Liver (tissue), 3 donors: ENCODE results near the gene RPGRIP1L.

Experiments
- CTCF ChIP-seq: fragments of 150-350 bp; IDR thresholded peaks from 2 replicates; pipeline ENCODE4 v1.5.1; 2017; ENCODE audit warnings: improper control_type of control experiment, low read depth, low read length; ENCODE audit not compliant: missing input control
- EGR1 ChIP-seq, 2 donors: IDR thresholded peaks; 2 replicates each; pipeline ENCODE4 v1.6.1; 2016 to 2018; ENCODE audit warnings: antibody characterized with exemption in 2 of 2, low read depth in 2 of 2
- GABPA ChIP-seq, 2 donors: IDR thresholded peaks in 1 of 2; conservative IDR thresholded peaks in 1 of 2; 2 replicates each; pipeline ENCODE4 v1.6.1; 2016; ENCODE audit warnings: antibody characterized with exemption in 2 of 2, mild to moderate bottlenecking in 1 of 2, moderate library complexity in 1 of 2
- HNF4G ChIP-seq: IDR thresholded peaks from 2 replicates; pipeline ENCODE4 v1.6.1; 2016; ENCODE audit warnings: antibody characterized with exemption
- JUND ChIP-seq, 2 donors: IDR thresholded peaks; 2 replicates each; pipeline ENCODE4 v1.6.1; 2016; ENCODE audit warnings: antibody characterized with exemption in 2 of 2
- MAX ChIP-seq: IDR thresholded peaks from 2 replicates; pipeline ENCODE4 v1.6.1; 2016; ENCODE audit warnings: antibody characterized with exemption
- RAD21 ChIP-seq, 2 donors: IDR thresholded peaks; 2 replicates each; pipeline ENCODE4 v1.6.1; 2016; ENCODE audit warnings: antibody characterized with exemption in 2 of 2, mild to moderate bottlenecking in 2 of 2
- REST ChIP-seq: IDR thresholded peaks from 2 replicates; pipeline ENCODE4 v1.6.1; 2016; ENCODE audit warnings: antibody characterized with exemption, mild to moderate bottlenecking
- RXRA ChIP-seq, 2 donors: IDR thresholded peaks; 2 replicates each; pipeline ENCODE4 v1.6.1; 2017 to 2018; ENCODE audit warnings: antibody characterized with exemption in 2 of 2, mild to moderate bottlenecking in 1 of 2
- TAF1 ChIP-seq: conservative IDR thresholded peaks from 2 replicates; pipeline ENCODE4 v1.6.1; 2016; ENCODE audit warnings: antibody characterized with exemption, mild to moderate bottlenecking
- YY1 ChIP-seq: IDR thresholded peaks from 2 replicates; pipeline ENCODE4 v1.6.1; 2016; ENCODE audit warnings: antibody characterized with exemption, mild to moderate bottlenecking
- donor health status: healthy.
- donor health status: healthy.

GRCh38 chr16:53601961-53602360, 101.7 kb downstream of the RPGRIP1L start:
- TF ChIP-seq GABPA (IDR thresholded peaks at IDR 0.05 in 1 of 2, conservative IDR thresholded peaks at IDR 0.05 in 1 of 2) (no peak), CTCF (no peak), TAF1 (no peak), HNF4G (no peak), MAX (no peak), REST (no peak), JUND (IDR thresholded peaks at IDR 0.05) (no peak), YY1 (no peak), RAD21 (IDR thresholded peaks at IDR 0.05) (no peak), RXRA (IDR thresholded peaks at IDR 0.05) (no peak), EGR1 (IDR thresholded peaks at IDR 0.05; ENCODE audit: low read depth in 2 of 2) (no peak)
